Measurements from ENCODE around the gene TMEM14B. TPM values are rescaled to one million over a fixed set of nuclear protein-coding genes. Genes with fewer than 3 reads are reported as not detected.

Gene TMEM14B
- total and polyA plus RNA-seq, 9 of the 15 experiments (the other 6 are each of a cell fraction or from before 2014, with no cell fraction given) = 174 to 862 (median 263) TPM

GRCh38 chr6:10793035-10793434, 45.4 kb downstream of the TMEM14B start:
- Histone ChIP-seq H2AFZ (ENCODE audit: low read depth, low read length) (no peak overlapping the region), H3K27me3 (ENCODE audit: control insufficient read depth in 2 of 2, insufficient read depth in 2 of 2, low read length in 2 of 2) (no peaks in the 10 kb centered on the region), H4K20me1 (replicated peaks; ENCODE audit: control insufficient read depth, insufficient read depth, low read length) (no peaks in the 10 kb centered on the region), H3K9me1 (ENCODE audit: control insufficient read depth, insufficient read depth, low read length) (no peaks in the 10 kb centered on the region), H3K4me3 (no peak overlapping the region), H3K27ac (ENCODE audit: extremely low read depth, low read depth, low read length) (no peak overlapping the region), H3K4me2 (ENCODE audit: insufficient read depth, low read length) (no peak overlapping the region), H3K79me2 (ENCODE audit: control insufficient read depth, insufficient read depth, low read length) (no peaks in the 10 kb centered on the region), H3K9me3 (replicated peaks; ENCODE audit: control insufficient read depth, insufficient read depth, low read depth, low read length) (no peaks in the 10 kb centered on the region), H3K4me1 (replicated peaks in 1 of 2; ENCODE audit: control insufficient read depth in 2 of 2, insufficient read depth in 2 of 2, low read length in 2 of 2) (peaks cover 0 to 3% of the 10 kb centered on the region in 2 experiments; a peak in 2 of 5 replicates), H3K9ac (ENCODE audit: insufficient read depth in 1 of 2, low read depth in 2 of 2, low read length in 2 of 2) (no peak overlapping the region), H3K36me3 (ENCODE audit: control insufficient read depth, insufficient read depth, low read length) (peaks cover 2% of the 10 kb centered on the region; the same call in 2 of the 3 replicates)
- TF ChIP-seq ZNF140 (CRISPR knock-in tag; IDR thresholded peaks at IDR 0.05) = no peak
- TF ChIP-seq HLTF (IDR thresholded peaks at IDR 0.05) = no peak
- no peak for TF ChIP-seq ZNF717 (CRISPR knock-in tag; IDR thresholded peaks at IDR 0.05)
- no peak for TF ChIP-seq THRA (IDR thresholded peaks at IDR 0.05)
- no peak for TF ChIP-seq ZNF609 (CRISPR knock-in tag; IDR thresholded peaks at IDR 0.05; ENCODE audit: borderline replicate concordance)
- TF ChIP-seq PHF21A (IDR thresholded peaks at IDR 0.05; ENCODE audit: borderline replicate concordance, low read depth) = no peak
- no peak for TF ChIP-seq NELFE (IDR thresholded peaks at IDR 0.05; ENCODE audit: insufficient read depth, insufficient read length)
- TF ChIP-seq GTF3C2 (IDR thresholded peaks at IDR 0.05; ENCODE audit: borderline replicate concordance, extremely low read depth, insufficient read length) = no peak
- CTCF ChIA-PET (ENCODE audit: low intra/inter-chr PET ratio) = no interaction called here
- BruUV-seq (replicated peaks) = no TSS peak
- ATAC-seq (no peak), FAIRE-seq (no peak), DNase-seq (ENCODE audit: extremely low read depth in 1 of 4, low spot score in 3 of 4) (no peak)
- 88% methylated on average over 3 of the region's 3 CpGs for WGBS (ENCODE audit: insufficient coverage, low coverage, missing lambda C conversion rate)
- POLR2A ChIA-PET = interaction anchor here (0.8 to 1.5 kb wide), 3 partner anchors 8 to 71 kb away, joined by 3 to 5 read pairs (median 3); partner anchors contain the start of gene TMEM14C
- intact Hi-C loops (cut with micrococcal nuclease) (no loop called here), in situ Hi-C loops (cut with MboI) (no loop called here)
